LNCaP clone FGC (cell line): ENCODE results near the gene ALG2.

Source experiments
- DNase-seq: peaks from one replicate; pipeline ENCODE4 v3.0.0-alpha.2; 2011; ENCODE audit warnings: low read depth
- H3K4me3 ChIP-seq: 2 replicates; pipeline ENCODE4 v1.5.1; 2011; ENCODE audit warnings: mild to moderate bottlenecking, low read depth, low read length, control low read depth
- TF ChIP-seq, protein P1 (sequence below): IDR thresholded peaks from 2 replicates; pipeline ENCODE4 v1.5.1; 2012; ENCODE audit warnings: mild to moderate bottlenecking; ENCODE audit not compliant: control insufficient read depth, insufficient read depth; ENCODE audit errors: extremely low read depth

ALG2 gene

DNA sequence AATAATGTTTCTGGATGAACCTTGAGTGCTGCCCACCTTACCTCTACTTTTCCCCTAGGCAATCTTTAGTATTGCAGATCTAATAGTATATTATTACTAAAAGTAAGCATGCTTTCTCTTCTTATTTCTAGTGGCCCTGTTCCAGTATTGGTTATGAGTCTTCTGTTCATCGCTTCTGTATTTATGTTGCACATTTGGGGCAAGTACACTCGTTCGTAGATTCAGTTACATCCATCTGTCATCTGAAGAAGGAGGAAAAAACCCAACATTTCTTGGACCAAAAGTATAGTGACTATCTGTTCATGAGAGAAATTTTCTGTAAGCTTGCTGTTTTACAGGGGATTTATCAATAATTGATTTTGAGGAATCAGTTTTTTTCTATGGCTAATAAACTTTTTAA is 8.5 kb upstream of the ALG2 start:
- no peak overlapping the region for H3K4me3 ChIP-seq
- TF ChIP-seq, protein P1, sequence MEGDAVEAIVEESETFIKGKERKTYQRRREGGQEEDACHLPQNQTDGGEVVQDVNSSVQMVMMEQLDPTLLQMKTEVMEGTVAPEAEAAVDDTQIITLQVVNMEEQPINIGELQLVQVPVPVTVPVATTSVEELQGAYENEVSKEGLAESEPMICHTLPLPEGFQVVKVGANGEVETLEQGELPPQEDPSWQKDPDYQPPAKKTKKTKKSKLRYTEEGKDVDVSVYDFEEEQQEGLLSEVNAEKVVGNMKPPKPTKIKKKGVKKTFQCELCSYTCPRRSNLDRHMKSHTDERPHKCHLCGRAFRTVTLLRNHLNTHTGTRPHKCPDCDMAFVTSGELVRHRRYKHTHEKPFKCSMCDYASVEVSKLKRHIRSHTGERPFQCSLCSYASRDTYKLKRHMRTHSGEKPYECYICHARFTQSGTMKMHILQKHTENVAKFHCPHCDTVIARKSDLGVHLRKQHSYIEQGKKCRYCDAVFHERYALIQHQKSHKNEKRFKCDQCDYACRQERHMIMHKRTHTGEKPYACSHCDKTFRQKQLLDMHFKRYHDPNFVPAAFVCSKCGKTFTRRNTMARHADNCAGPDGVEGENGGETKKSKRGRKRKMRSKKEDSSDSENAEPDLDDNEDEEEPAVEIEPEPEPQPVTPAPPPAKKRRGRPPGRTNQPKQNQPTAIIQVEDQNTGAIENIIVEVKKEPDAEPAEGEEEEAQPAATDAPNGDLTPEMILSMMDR, result no peak
- no peak for DNase-seq

DNA sequence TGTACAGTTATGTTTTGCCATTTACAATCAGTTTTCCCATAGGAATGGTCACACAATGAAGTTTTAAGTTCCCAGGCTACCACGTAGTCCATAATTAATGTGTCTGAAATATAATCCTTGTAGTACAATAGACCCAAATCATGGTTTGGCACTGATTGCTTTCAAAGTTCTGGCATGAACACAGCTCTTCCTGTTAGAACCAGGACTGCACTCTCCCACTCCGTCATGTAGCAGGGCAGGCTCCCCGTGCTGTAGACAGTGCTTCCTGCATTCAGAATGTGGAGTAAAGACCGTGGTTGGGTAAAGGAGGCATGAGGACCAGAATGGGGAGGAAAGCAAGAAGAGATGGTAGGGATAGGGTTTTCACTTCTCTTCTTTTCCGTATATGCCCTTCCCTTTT is 4.3 kb upstream of the ALG2 start:
- no peak for DNase-seq
- TF ChIP-seq, protein P1, result no peak
- no peak overlapping the region for H3K4me3 ChIP-seq

GRCh38 chr9:99224445-99224844 is 2.7 kb upstream of the ALG2 start:
- TF ChIP-seq, protein P1, result no peak
- DNase-seq, result no peak
- no peak overlapping the region for H3K4me3 ChIP-seq

GRCh38 chr9:99222416-99223270 is 901 bp upstream of the ALG2 start:
- TF ChIP-seq, protein P1, result no peak
- no peak for DNase-seq
- H3K4me3 ChIP-seq, result peak overlapping the region; percentile 77

DNA sequence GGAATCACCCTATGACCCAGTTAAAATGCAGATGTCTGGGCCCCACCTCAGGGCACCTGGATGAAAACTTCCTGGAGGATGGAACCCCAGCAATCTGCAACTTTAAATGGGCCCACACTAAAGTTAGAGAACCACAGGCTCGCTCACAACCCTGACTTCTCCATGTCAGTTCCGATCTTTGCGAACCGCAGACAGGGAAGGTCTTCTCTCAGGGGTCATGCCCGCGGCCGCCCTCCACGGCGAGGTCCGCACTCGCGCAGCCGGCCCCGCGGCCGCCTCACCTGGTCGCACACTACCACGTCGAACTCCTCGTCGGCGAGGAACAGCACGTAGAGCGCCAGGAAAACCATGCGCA is 499 bp downstream of the ALG2 start:
- H3K4me3 ChIP-seq, result peak overlapping the region; percentile 77
- TF ChIP-seq, protein P1, result no peak
- DNase-seq, result no peak

- H3K4me3 ChIP-seq, result peak overlapping the region; percentile 77
- no peak for DNase-seq
Measured at GRCh38 chr9:99220011-99220410, 1.7 kb downstream of the ALG2 start.

More at GRCh38 chr9:99220011-99220410, 1.7 kb downstream of the ALG2 start:
- TF ChIP-seq, protein P1, result no peak
